Lower lobe of right lung (tissue), 2 donors: Measurements from ENCODE around the gene GNB5. TPM values are rescaled to one million over a fixed set of nuclear protein-coding genes. Genes with fewer than 3 reads are reported as not detected.

ENCODE experiments used
- ATAC-seq, 2 donors: fragments of 200-7000 bp; cut with Tn5 transposase; one replicate each; pipeline ENCODE4 v1.9.1; 2020 to 2022; ENCODE audit warnings: mild to moderate bottlenecking in 2 of 2, moderate library complexity in 2 of 2
- DNase-seq: peaks from one replicate; pipeline ENCODE4 v3.0.0-alpha.2; 2020
- H3K27ac ChIP-seq: fragments of 200-600 bp; one replicate; pipeline ENCODE4 v1.8.0; 2022
- H3K27me3 ChIP-seq: fragments of 200-600 bp; one replicate; pipeline ENCODE4 v1.8.0; 2022; ENCODE audit warnings: low read depth
- H3K36me3 ChIP-seq: fragments of 200-600 bp; one replicate; pipeline ENCODE4 v1.8.0; 2022; ENCODE audit warnings: mild to moderate bottlenecking
- H3K4me1 ChIP-seq: fragments of 200-600 bp; one replicate; pipeline ENCODE4 v1.8.0; 2022
- H3K4me3 ChIP-seq: fragments of 200-600 bp; one replicate; pipeline ENCODE4 v1.8.0; 2022; ENCODE audit warnings: mild to moderate bottlenecking
- H3K9me3 ChIP-seq: fragments of 200-600 bp; one replicate; pipeline ENCODE4 v1.8.0; 2022
- CTCF ChIP-seq: fragments of 200-600 bp; IDR thresholded peaks from one replicate; pipeline ENCODE4 v1.8.0; 2022; ENCODE audit warnings: antibody characterized with exemption, mild to moderate bottlenecking
- intact Hi-C: fragments of 100-400 bp; cut with DNase I; formaldehyde crosslinking; loops from one replicate; pipeline ENCODE4 v1.11.0; 2022
- total RNA-seq: library from RNA; stranded (reverse); fragmentation: NEBNext Ultra II Directional; extraction: Animal tissue kit (Norgen Biotek cat#: 25700); gene quantifications from one replicate; pipeline ENCODE4 v1.2.1, GENCODE V29; 2021
- donor health status: DM: no; HTN: yes; CAD: no; lungs with severe emphysema.

GNB5 gene
- total RNA-seq, 1 donor from 2014 or later = 14.1 TPM

- Histone ChIP-seq H3K4me1 (peaks cover 9% of the 10 kb centered on the region), H3K9me3 (no peaks in the 10 kb centered on the region), H3K4me3 (no peak overlapping the region), H3K36me3 (no peaks in the 10 kb centered on the region), H3K27me3 (no peaks in the 10 kb centered on the region), H3K27ac (no peak overlapping the region)
- intact Hi-C loops = no loop called here
- ATAC-seq (peak; percentile 93 to 94), DNase-seq (no peak)
- TF ChIP-seq CTCF = no peak
Measured at GRCh38 chr15:52071570-52071969, 119.6 kb downstream of the GNB5 start.

- ATAC-seq = no peak
- intact Hi-C loops = no loop called here
- Histone ChIP-seq H3K27me3 (no peaks in the 10 kb centered on the region), H3K27ac (no peak overlapping the region), H3K9me3 (no peaks in the 10 kb centered on the region), H3K36me3 (peaks cover 12% of the 10 kb centered on the region), H3K4me3 (no peak overlapping the region), H3K4me1 (peaks cover 9% of the 10 kb centered on the region)
- no peak for TF ChIP-seq CTCF
- DNase-seq = no peak
Measured at GRCh38 chr15:52069559-52069958, 121.6 kb downstream of the GNB5 start.

- Histone ChIP-seq H3K27ac (no peak overlapping the region), H3K36me3 (peaks cover 27% of the 10 kb centered on the region), H3K9me3 (no peaks in the 10 kb centered on the region), H3K4me1 (peaks cover 9% of the 10 kb centered on the region), H3K27me3 (no peaks in the 10 kb centered on the region), H3K4me3 (no peak overlapping the region)
- DNase-seq (no peak), ATAC-seq (no peak)
- no peak for TF ChIP-seq CTCF
- intact Hi-C loops = no loop called here
Measured at GRCh38 chr15:52068004-52068615, 123.1 kb downstream of the GNB5 start.

- no peak overlapping the region for H3K27ac ChIP-seq
- H3K9me3 ChIP-seq = no peaks in the 10 kb centered on the region
- intact Hi-C loops = no loop called here
- peaks cover 9% of the 10 kb centered on the region for H3K4me1 ChIP-seq
- no peaks in the 10 kb centered on the region for H3K27me3 ChIP-seq
- H3K36me3 ChIP-seq = peaks cover 31% of the 10 kb centered on the region
- DNase-seq = no peak
- TF ChIP-seq CTCF = no peak
- no peak overlapping the region for H3K4me3 ChIP-seq
- no peak for ATAC-seq
Measured at GRCh38 chr15:52067545-52067926, 123.7 kb downstream of the GNB5 start.

- no peak overlapping the region for H3K27ac ChIP-seq
- no peaks in the 10 kb centered on the region for H3K9me3 ChIP-seq
- DNase-seq (no peak), ATAC-seq (no peak)
- H3K4me1 ChIP-seq = peaks cover 9% of the 10 kb centered on the region
- H3K36me3 ChIP-seq = peaks cover 36% of the 10 kb centered on the region
- no peak for TF ChIP-seq CTCF
- intact Hi-C loops = no loop called here
- no peaks in the 10 kb centered on the region for H3K27me3 ChIP-seq
- no peak overlapping the region for H3K4me3 ChIP-seq
Measured at GRCh38 chr15:52066842-52067544, 124.2 kb downstream of the GNB5 start.

Other genes starting within 250 kb of the GNB5 start
- gene LEO1, start 219.6 kb downstream of the GNB5 start, total RNA-seq = 12.6 TPM
- 21.1 TPM for gene MAPK6, start 172.2 kb downstream of the GNB5 start, total RNA-seq
- not detected for gene BCL2L10, start 78.6 kb downstream of the GNB5 start, total RNA-seq
- gene MYO5C, start 104.4 kb upstream of the GNB5 start, total RNA-seq = 74.7 TPM